OCI-LY3 (cell line): ENCODE data around the gene EPPIN.

Experiments
- CTCF ChIP-seq: fragments of 200-600, 300-600 bp; sonication (generic); IDR thresholded peaks from 2 replicates; pipeline ENCODE4 v1.5.1; 2014; ENCODE audit warnings: antibody characterized with exemption, low read length, low read depth
- EZH2phosphoT487 ChIP-seq: fragments of 200-600 bp; shearing (Covaris generic); IDR thresholded peaks from 2 replicates; pipeline ENCODE4 v1.6.1; 2018; ENCODE audit warnings: antibody characterized with exemption, mixed run types, low read depth

DNA sequence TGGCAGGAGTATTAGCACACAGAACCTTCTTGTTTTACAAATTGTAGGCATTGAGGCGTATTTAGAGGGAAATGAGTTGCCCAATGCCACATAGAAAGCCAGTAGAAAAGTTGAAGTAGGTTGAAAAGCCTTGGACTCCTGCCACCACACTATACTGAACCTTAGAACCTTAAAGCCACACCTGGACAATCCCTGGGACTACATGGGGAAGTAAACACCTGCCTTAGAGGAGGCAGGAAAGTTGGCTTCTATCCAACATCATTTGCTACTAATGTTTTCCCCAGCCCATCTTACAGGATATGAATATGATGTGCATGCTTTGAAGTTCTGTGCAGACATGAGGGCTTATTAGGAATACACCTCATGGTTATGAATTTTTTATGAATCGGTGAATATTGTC lies 5.3 kb upstream of the EPPIN start:
- no peak for TF ChIP-seq CTCF
- no peak for TF ChIP-seq EZH2phosphoT487
